Neural progenitor cell (in vitro differentiated cells): ENCODE measurements around the gene PHF19.

ENCODE experiments used
- CTCF ChIP-seq: fragments of 200-600 bp; sonication (generic); IDR thresholded peaks from 2 replicates; pipeline ENCODE4 v1.5.1; 2017; ENCODE audit warnings: antibody characterized with exemption, mild to moderate bottlenecking
- EZH2 ChIP-seq: fragments of 200-600 bp; sonication (generic); IDR thresholded peaks from 2 replicates; pipeline ENCODE4 v1.6.1; 2017; ENCODE audit warnings: antibody characterized with exemption, mild to moderate bottlenecking, moderate library complexity

GRCh38 chr9:120875195-120875565 is 1.8 kb downstream of the PHF19 start:
- TF ChIP-seq CTCF (no peak), EZH2 (no peak)
